GM19043 (cell line): Measurements from ENCODE around the gene HESX1.

Source experiments
- ATAC-seq: cut with Tn5 transposase; IDR thresholded peaks from one replicate; pipeline ENCODE4 v1.9.1; 2021; ENCODE audit warnings: low read depth; ENCODE audit not compliant: unreplicated experiment

The HESX1 gene

DNA sequence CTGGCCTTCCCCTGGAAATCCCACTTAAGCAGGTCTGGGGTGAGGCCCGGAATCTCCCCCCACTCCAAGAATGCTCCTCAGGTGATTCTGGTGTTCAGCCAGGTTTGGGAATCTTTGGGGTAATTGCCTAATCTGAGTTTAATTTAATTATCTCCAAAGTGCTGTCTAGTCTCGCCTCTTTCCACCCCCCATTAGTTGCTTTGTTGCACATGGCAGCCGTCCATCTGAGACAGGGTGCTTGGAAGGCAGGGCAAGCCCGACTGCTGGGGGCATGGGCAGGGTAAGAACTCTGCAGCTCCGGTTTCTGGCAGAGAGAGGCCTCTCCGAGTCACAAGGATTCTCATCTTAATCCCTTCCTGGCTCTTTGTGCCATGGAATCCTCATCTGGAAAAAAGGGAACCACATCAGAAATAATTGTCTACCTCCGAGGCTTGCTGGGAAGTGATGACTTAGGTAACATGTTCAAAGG, 49.6 kb downstream of the HESX1 start:
- ATAC-seq: no peak
